ENCODE data around the gene HK1. TPM values are rescaled to one million over a fixed set of nuclear protein-coding genes. Genes with fewer than 3 reads are reported as not detected.

Gene HK1
- total RNA-seq, 1 experiment from 2014 or later, result 98.8 TPM

- Histone ChIP-seq H4K5ac (ENCODE audit: insufficient read length, low read depth, low read length) (no peak overlapping the region), H3K27ac (ENCODE audit: insufficient read length, low read depth, low read length) (no peak overlapping the region), H2BK120ac (ENCODE audit: low read depth, low read length, poor library complexity, severe bottlenecking) (no peak overlapping the region), H4K20me1 (ENCODE audit: control insufficient read depth, insufficient read depth, insufficient read length) (no peaks in the 10 kb centered on the region), H3K18ac (ENCODE audit: insufficient read length, low read depth, low read length) (no peak overlapping the region), H2AK5ac (ENCODE audit: insufficient read length, low read length) (no peak overlapping the region), H3K79me2 (ENCODE audit: insufficient read depth, low read length) (peaks cover 8% of the 10 kb centered on the region; the same call in 1 of the 2 replicates), H2BK5ac (ENCODE audit: insufficient read length, low read length) (no peak overlapping the region), H3K4me1 (ENCODE audit: insufficient read depth, low read length) (peaks cover 8% of the 10 kb centered on the region; the same call in 1 of the 2 replicates), H3K23me2 (ENCODE audit: insufficient read length, low read depth, low read length, poor library complexity, severe bottlenecking) (no peaks in the 10 kb centered on the region), H3K23ac (ENCODE audit: insufficient read length, low read depth, low read length) (no peak overlapping the region), H3K9me3 (ENCODE audit: control insufficient read depth, low read depth, low read length) (no peaks in the 10 kb centered on the region), H4K91ac (ENCODE audit: insufficient read length, low read depth, low read length) (no peak overlapping the region), H3K14ac (ENCODE audit: insufficient read depth, low read length) (no peak overlapping the region), H3K4ac (ENCODE audit: low read depth, low read length) (no peak overlapping the region), H3K4me2 (ENCODE audit: insufficient read depth, insufficient read length, low read length) (no peak overlapping the region), H3K79me1 (ENCODE audit: insufficient read depth, low read depth, low read length, poor library complexity, severe bottlenecking) (peaks cover 11% of the 10 kb centered on the region), H3K9ac (ENCODE audit: extremely low read depth, insufficient read length, low read length) (no peak overlapping the region), H3K27me3 (ENCODE audit: insufficient read depth, low read length) (no peaks in the 10 kb centered on the region), H2AFZ (ENCODE audit: low read length) (no peak overlapping the region), H2BK20ac (ENCODE audit: low read depth, low read length, poor library complexity, severe bottlenecking) (no peak overlapping the region), H3K56ac (ENCODE audit: insufficient read length, low read depth, low read length) (no peak overlapping the region), H3T11ph (ENCODE audit: low read length) (no peak overlapping the region), H2BK15ac (ENCODE audit: low read depth, low read length) (no peak overlapping the region), H2BK12ac (ENCODE audit: insufficient read length, low read depth, low read length) (no peak overlapping the region), H4K8ac (replicated peaks; ENCODE audit: insufficient read length, low read depth, low read length) (no peak overlapping the region)
- Mint-ChIP-seq H3K27me3 (ENCODE audit: low read depth) (no peaks in the 10 kb centered on the region), H3K4me3 (no peak overlapping the region), H3K9me3 (no peaks in the 10 kb centered on the region), H3K27ac (peak overlapping the region in 1 of 3 experiments; percentile 9; a peak in 1 of 7 replicates), H3K4me1 (peaks cover 19 to 22% of the 10 kb centered on the region in 2 experiments), H3K36me3 (ENCODE audit: insufficient read depth in 1 of 3, low read depth in 3 of 3) (peaks cover 19 to 44% (median 26%) of the 10 kb centered on the region in 3 experiments; a peak in 6 of 7 replicates)
- TF ChIP-seq, protein P1, sequence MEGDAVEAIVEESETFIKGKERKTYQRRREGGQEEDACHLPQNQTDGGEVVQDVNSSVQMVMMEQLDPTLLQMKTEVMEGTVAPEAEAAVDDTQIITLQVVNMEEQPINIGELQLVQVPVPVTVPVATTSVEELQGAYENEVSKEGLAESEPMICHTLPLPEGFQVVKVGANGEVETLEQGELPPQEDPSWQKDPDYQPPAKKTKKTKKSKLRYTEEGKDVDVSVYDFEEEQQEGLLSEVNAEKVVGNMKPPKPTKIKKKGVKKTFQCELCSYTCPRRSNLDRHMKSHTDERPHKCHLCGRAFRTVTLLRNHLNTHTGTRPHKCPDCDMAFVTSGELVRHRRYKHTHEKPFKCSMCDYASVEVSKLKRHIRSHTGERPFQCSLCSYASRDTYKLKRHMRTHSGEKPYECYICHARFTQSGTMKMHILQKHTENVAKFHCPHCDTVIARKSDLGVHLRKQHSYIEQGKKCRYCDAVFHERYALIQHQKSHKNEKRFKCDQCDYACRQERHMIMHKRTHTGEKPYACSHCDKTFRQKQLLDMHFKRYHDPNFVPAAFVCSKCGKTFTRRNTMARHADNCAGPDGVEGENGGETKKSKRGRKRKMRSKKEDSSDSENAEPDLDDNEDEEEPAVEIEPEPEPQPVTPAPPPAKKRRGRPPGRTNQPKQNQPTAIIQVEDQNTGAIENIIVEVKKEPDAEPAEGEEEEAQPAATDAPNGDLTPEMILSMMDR (conservative IDR thresholded peaks at IDR 0.05), result no peak
- WGBS (ENCODE audit: extremely low coverage, insufficient read length, low lambda C conversion rate), result no CpG with 5 or more reads among the region's 2 CpGs
- DNase-seq, result no peak
Observed at GRCh38 chr10:69361303-69361614, 83.0 kb downstream of the HK1 start.

Measured in H9 (cell line).